Esophagus muscularis mucosa (tissue), 3 donors: ENCODE data around the gene RPLP2.

Experiments
- EP300 ChIP-seq: sonication (generic); formaldehyde crosslinking; IDR thresholded peaks from one replicate; pipeline ENCODE4 v1.6.1; 2017; ENCODE audit warnings: antibody characterized with exemption
- TF ChIP-seq, protein P1 (sequence below), 3 experiments: fragments of 200-600 bp in 2 of 3; fragments of 450-650 bp in 1 of 3; sonication (generic) in 2 of 3; IDR thresholded peaks; one replicate each; pipeline ENCODE4 v1.5.1; 2017 to 2019; ENCODE audit warnings: antibody characterized with exemption in 3 of 3, mild to moderate bottlenecking in 2 of 3, moderate library complexity in 1 of 3

DNA sequence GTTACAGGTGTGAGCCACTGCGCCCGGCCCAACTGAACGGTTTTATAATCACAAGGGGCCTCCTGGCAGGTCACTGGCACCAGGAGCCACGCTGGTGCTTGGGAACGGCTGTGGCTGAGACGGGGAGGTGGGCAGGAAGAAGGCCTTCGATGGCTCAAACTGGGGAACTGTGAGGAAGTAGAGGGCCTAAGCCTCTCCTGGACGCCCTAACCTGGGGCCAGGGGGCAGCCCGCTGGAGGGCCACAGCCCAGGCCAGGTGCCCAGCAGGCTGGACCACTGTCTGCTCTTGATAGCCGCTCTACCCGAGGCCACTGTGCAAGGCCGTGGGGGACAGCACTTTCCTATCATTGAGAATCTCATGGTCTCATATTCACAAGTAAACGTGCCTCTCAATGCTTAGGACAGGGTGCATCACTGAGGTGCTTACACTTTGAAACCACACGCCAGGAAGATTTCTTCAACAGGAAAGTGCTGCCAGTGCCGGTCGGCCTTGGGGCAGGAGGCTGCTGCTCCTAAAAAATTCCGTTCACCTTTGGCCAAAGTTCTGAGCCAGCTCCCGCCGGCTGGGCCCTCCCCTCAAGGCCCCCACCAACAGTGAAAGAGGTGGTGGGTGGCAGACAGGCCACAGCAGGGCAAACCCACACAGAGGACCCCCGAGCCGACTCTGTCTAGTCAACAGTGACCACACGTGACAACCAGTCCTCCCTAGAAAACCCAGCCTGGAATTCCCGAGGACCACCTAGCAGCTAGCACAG, 39.7 kb upstream of the RPLP2 start:
- TF ChIP-seq, protein P1, sequence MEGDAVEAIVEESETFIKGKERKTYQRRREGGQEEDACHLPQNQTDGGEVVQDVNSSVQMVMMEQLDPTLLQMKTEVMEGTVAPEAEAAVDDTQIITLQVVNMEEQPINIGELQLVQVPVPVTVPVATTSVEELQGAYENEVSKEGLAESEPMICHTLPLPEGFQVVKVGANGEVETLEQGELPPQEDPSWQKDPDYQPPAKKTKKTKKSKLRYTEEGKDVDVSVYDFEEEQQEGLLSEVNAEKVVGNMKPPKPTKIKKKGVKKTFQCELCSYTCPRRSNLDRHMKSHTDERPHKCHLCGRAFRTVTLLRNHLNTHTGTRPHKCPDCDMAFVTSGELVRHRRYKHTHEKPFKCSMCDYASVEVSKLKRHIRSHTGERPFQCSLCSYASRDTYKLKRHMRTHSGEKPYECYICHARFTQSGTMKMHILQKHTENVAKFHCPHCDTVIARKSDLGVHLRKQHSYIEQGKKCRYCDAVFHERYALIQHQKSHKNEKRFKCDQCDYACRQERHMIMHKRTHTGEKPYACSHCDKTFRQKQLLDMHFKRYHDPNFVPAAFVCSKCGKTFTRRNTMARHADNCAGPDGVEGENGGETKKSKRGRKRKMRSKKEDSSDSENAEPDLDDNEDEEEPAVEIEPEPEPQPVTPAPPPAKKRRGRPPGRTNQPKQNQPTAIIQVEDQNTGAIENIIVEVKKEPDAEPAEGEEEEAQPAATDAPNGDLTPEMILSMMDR (IDR thresholded peaks at IDR 0.05): no peak
- TF ChIP-seq EP300: no peak
